Osteocyte (in vitro differentiated cells): Measurements from ENCODE around the gene RBM12. TPM values are rescaled to one million over a fixed set of nuclear protein-coding genes. Genes with fewer than 3 reads are reported as not detected.

Experiments
- DNase-seq: peaks from one replicate; pipeline ENCODE4 v3.0.0; 2021; ENCODE audit warnings: mixed read lengths; ENCODE audit not compliant: unreplicated experiment; ENCODE audit errors: extremely low spot score
- H3K27ac Mint-ChIP-seq: one replicate; pipeline ENCODE4 v1.8.0; 2021; ENCODE audit warnings: mild to moderate bottlenecking, mixed read lengths; ENCODE audit not compliant: unreplicated experiment
- H3K27me3 Mint-ChIP-seq: one replicate; pipeline ENCODE4 v1.8.0; 2021; ENCODE audit warnings: mixed read lengths; ENCODE audit not compliant: unreplicated experiment
- H3K36me3 Mint-ChIP-seq: one replicate; pipeline ENCODE4 v1.8.0; 2021; ENCODE audit warnings: mixed read lengths; ENCODE audit not compliant: unreplicated experiment
- H3K4me1 Mint-ChIP-seq: one replicate; pipeline ENCODE4 v1.8.0; 2021; ENCODE audit warnings: mixed read lengths; ENCODE audit not compliant: unreplicated experiment
- H3K4me3 Mint-ChIP-seq: one replicate; pipeline ENCODE4 v1.8.0; 2021; ENCODE audit warnings: mild to moderate bottlenecking, moderate library complexity, mixed read lengths; ENCODE audit not compliant: unreplicated experiment
- H3K9me3 Mint-ChIP-seq: one replicate; pipeline ENCODE4 v1.8.0; 2021; ENCODE audit warnings: mixed read lengths; ENCODE audit not compliant: unreplicated experiment
- total RNA-seq: library from RNA; stranded (reverse); gene quantifications from 2 replicates; pipeline ENCODE4 v1.2.1, GENCODE V29; 2021
- TF ChIP-seq, protein P1 (sequence below): fragments of 200-600 bp; sonication (generic); IDR thresholded peaks from 2 replicates; pipeline ENCODE4 v1.5.0; 2021; ENCODE audit warnings: antibody characterized with exemption, mild to moderate bottlenecking, moderate library complexity

Gene RBM12
- total RNA-seq, 1 donor from 2014 or later, result 97.3 TPM

DNA sequence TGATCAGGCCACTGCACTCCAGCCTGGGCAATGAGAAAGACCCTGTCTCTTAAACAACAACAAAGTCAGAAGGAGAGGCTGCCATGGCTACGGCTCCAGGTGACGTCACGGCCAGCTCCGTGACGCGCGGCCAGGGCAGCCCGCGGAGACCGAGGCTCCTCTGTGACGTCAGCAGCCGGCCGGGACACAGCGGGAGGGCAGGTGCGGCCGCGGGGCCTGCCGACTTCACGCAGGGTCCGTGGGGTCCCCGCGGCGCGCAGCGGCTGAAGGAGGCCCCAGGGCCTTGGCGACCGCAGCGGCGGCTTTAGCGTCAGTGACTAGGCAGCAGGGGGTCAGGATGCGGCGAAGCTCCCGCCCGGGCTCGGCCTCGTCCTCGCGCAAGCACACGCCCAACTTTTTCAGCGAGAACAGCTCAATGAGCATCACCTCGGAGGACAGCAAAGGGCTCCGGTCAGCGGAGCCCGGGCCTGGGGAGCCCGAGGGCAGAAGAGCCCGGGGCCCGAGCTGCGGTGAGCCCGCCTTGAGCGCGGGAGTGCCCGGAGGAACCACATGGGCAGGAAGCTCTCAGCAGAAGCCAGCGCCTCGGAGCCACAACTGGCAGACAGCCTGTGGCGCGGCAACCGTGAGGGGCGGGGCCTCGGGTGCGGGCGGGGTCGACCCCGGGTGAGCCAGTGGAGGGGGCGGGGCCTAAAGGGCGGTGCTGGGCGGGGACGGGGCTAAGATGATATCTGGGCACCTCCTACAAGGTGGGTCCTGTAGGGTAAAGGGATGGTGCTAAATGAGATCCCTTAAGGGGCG lies 48.8 kb downstream of the RBM12 start, which contains the start of gene SPAG4:
SPAG4 (plus strand) TSS at position 163 of the 798 bp plus-strand sequence; CDS start at position 338, 175 bp downstream.
- peak; percentile 98 for DNase-seq
- peak within 1 kb of the TSS; percentile 85 for H3K4me3 Mint-ChIP-seq
- no peaks in the 10 kb centered on the region for H3K27me3 Mint-ChIP-seq
- H3K36me3 Mint-ChIP-seq, result no peaks in the 10 kb centered on the region
- H3K27ac Mint-ChIP-seq, result peak within 1 kb of the TSS; percentile 95
- no peaks in the 10 kb centered on the region for H3K9me3 Mint-ChIP-seq
- H3K4me1 Mint-ChIP-seq, result peaks cover 34% of the 10 kb centered on the region
- TF ChIP-seq, protein P1, sequence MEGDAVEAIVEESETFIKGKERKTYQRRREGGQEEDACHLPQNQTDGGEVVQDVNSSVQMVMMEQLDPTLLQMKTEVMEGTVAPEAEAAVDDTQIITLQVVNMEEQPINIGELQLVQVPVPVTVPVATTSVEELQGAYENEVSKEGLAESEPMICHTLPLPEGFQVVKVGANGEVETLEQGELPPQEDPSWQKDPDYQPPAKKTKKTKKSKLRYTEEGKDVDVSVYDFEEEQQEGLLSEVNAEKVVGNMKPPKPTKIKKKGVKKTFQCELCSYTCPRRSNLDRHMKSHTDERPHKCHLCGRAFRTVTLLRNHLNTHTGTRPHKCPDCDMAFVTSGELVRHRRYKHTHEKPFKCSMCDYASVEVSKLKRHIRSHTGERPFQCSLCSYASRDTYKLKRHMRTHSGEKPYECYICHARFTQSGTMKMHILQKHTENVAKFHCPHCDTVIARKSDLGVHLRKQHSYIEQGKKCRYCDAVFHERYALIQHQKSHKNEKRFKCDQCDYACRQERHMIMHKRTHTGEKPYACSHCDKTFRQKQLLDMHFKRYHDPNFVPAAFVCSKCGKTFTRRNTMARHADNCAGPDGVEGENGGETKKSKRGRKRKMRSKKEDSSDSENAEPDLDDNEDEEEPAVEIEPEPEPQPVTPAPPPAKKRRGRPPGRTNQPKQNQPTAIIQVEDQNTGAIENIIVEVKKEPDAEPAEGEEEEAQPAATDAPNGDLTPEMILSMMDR, result no peak

GRCh38 chr20:35611482-35611881 lies 53.2 kb downstream of the RBM12 start:
- no peaks in the 10 kb centered on the region for H3K9me3 Mint-ChIP-seq
- H3K36me3 Mint-ChIP-seq, result no peaks in the 10 kb centered on the region
- H3K27me3 Mint-ChIP-seq, result no peaks in the 10 kb centered on the region
- no peak for DNase-seq
- no peak overlapping the region for H3K4me3 Mint-ChIP-seq
- H3K27ac Mint-ChIP-seq, result no peak overlapping the region
- H3K4me1 Mint-ChIP-seq, result peaks cover 6% of the 10 kb centered on the region
- TF ChIP-seq, protein P1, result no peak

- Mint-ChIP-seq H3K4me3 (no peak overlapping the region), H3K36me3 (no peaks in the 10 kb centered on the region), H3K4me1 (peaks cover 3% of the 10 kb centered on the region), H3K27ac (no peak overlapping the region), H3K9me3 (no peaks in the 10 kb centered on the region), H3K27me3 (no peaks in the 10 kb centered on the region)
- TF ChIP-seq, protein P1, result no peak
- DNase-seq, result no peak
Measured at GRCh38 chr20:35610833-35611427, 53.8 kb downstream of the RBM12 start.

DNA sequence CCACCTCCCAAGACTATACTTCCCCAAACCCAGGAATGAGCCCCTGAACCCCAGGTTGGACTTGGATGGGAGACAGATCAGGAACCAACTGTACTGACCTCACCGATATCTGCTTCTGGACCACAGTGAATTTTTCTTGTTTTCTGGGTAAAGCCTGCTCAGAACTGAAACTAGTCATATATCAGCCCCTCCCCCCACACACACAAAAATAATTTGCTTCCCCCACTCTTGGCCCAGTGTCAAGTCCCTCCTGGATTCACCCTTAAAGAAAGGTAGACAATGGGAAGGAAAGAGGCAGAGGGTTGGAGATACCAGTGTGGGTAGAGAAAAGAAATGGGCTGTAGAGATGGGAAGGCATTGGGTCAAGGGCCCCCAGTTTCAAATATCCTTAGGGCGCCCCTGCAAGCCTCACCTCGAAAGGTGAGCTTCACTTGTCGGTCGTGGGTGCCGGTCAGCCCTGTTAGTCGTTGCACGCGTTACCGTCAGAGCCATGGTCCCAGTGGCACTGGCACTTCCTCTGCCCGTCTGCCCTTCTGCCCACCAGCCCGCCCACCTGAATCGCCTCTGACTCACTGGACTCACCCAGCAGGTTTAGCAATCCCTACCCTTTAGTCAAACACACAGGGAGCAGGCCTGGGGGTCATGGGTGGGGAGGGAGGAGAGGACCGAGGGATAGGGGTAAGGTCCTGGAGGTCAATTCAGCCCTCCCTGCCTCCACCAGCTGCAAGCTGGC lies 57.5 kb downstream of the RBM12 start:
- H3K27ac Mint-ChIP-seq, result no peak overlapping the region
- no peaks in the 10 kb centered on the region for H3K36me3 Mint-ChIP-seq
- no peak overlapping the region for H3K4me3 Mint-ChIP-seq
- H3K4me1 Mint-ChIP-seq, result no peaks in the 10 kb centered on the region
- TF ChIP-seq, protein P1, result no peak
- DNase-seq, result no peak
- H3K27me3 Mint-ChIP-seq, result no peaks in the 10 kb centered on the region
- no peaks in the 10 kb centered on the region for H3K9me3 Mint-ChIP-seq

GRCh38 chr20:35606127-35606526 lies 58.6 kb downstream of the RBM12 start:
- Mint-ChIP-seq H3K9me3 (no peaks in the 10 kb centered on the region), H3K4me1 (peaks cover 4% of the 10 kb centered on the region), H3K27me3 (no peaks in the 10 kb centered on the region), H3K4me3 (no peak overlapping the region), H3K27ac (no peak overlapping the region), H3K36me3 (no peaks in the 10 kb centered on the region)
- TF ChIP-seq, protein P1, result no peak
- DNase-seq, result no peak
